Measurements from ENCODE around the gene SLAMF6.

GRCh38 chr1:160455153-160455517, 67.9 kb downstream of the SLAMF6 start:
- TF ChIP-seq GABPA (IDR thresholded peaks at IDR 0.05 in 1 of 2, conservative IDR thresholded peaks at IDR 0.05 in 1 of 2) (no peak), CTCF (IDR thresholded peaks at IDR 0.05; ENCODE audit: low read depth, low read length, missing input control) (no peak), RAD21 (IDR thresholded peaks at IDR 0.05) (no peak), SP1 (IDR thresholded peaks at IDR 0.05) (no peak), REST (IDR thresholded peaks at IDR 0.05) (no peak), JUND (IDR thresholded peaks at IDR 0.05) (no peak), YY1 (IDR thresholded peaks at IDR 0.05) (no peak)
- TF ChIP-seq, protein P1, sequence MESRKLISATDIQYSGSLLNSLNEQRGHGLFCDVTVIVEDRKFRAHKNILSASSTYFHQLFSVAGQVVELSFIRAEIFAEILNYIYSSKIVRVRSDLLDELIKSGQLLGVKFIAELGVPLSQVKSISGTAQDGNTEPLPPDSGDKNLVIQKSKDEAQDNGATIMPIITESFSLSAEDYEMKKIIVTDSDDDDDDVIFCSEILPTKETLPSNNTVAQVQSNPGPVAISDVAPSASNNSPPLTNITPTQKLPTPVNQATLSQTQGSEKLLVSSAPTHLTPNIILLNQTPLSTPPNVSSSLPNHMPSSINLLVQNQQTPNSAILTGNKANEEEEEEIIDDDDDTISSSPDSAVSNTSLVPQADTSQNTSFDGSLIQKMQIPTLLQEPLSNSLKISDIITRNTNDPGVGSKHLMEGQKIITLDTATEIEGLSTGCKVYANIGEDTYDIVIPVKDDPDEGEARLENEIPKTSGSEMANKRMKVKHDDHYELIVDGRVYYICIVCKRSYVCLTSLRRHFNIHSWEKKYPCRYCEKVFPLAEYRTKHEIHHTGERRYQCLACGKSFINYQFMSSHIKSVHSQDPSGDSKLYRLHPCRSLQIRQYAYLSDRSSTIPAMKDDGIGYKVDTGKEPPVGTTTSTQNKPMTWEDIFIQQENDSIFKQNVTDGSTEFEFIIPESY (IDR thresholded peaks at IDR 0.05) = no peak

Data from liver (tissue), 3 donors.